ENCODE data around the gene CLC. TPM values are rescaled to one million over a fixed set of nuclear protein-coding genes. Genes with fewer than 3 reads are reported as not detected.

CLC gene
- total RNA-seq, 2 experiments from 2014 or later: not detected

DNA sequence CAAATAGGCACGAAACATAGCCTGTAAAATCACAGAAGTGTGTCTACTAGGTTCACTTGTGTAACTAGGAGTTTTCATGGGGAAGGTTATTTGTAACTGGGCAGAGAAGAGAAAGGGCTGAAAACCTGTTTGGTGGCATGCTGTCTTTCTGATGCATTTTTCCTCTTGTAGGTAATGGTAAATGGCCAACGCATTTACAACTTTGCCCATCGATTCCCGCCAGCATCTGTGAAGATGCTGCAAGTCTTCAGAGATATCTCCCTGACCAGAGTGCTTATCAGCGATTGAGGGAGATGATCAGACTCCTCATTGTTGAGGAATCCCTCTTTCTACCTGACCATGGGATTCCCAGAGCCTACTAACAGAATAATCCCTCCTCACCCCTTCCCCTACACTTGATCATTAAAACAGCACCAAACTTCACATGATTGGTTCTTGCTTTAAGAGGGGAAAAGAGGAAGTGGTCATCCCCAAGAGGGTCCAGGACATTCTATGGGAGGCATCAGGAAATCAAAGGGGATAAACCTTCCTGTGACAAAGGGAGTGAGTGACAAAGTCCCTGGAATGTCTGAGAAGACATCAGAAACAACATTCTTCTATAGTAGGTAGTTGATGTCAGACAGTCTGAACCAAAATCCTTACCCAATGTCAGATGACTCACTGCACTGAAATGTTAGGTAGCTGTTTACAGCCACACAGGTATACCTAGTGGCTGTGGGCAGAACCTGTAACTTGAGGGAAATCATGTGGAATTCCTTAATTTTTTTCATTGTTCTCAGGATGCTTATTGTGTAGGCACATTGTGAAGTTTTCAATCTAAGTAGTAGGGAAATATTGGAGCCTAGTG is 28.6 kb downstream of the CLC start:
- Histone ChIP-seq H3K27me3 (ENCODE audit: control insufficient read depth in 1 of 2, insufficient read depth in 2 of 2, low read length in 2 of 2) (no peaks in the 10 kb centered on the region), H3K27ac (ENCODE audit: low read depth in 1 of 2, low read length in 2 of 2) (no peak overlapping the region), H3K9me3 (ENCODE audit: control insufficient read depth in 1 of 2, insufficient read depth in 1 of 2, low read length in 2 of 2) (no peaks in the 10 kb centered on the region), H3K36me3 (ENCODE audit: insufficient read depth, low read length) (no peaks in the 10 kb centered on the region), H3K4me3 (ENCODE audit: low read length) (no peak overlapping the region), H3K4me1 (ENCODE audit: insufficient read depth, low read length) (peaks cover 19% of the 10 kb centered on the region)
- H3K4me3 Mint-ChIP-seq: no peak overlapping the region
- intact Hi-C loops (cut with DNase I, micrococcal nuclease): no loop called here
- no peak for ATAC-seq (ENCODE audit: poor library complexity)
- no peak for DNase-seq
- ChIA-PET POLR2A (no interaction called here), CTCF (no interaction called here)
- H3K27ac Mint-ChIP-seq: no peak overlapping the region
- TF ChIP-seq CTCF (IDR thresholded peaks at IDR 0.05): no peak
- peaks cover 34% of the 10 kb centered on the region for H3K4me1 Mint-ChIP-seq (ENCODE audit: low read depth)
- no peaks in the 10 kb centered on the region for H3K36me3 Mint-ChIP-seq (ENCODE audit: low read depth)
- H3K27me3 Mint-ChIP-seq: peaks cover 3% of the 10 kb centered on the region
- no peaks in the 10 kb centered on the region for H3K9me3 Mint-ChIP-seq

GRCh38 chr19:39708594-39708993 is 29.2 kb downstream of the CLC start:
- Mint-ChIP-seq H3K36me3 (ENCODE audit: low read depth) (no peaks in the 10 kb centered on the region), H3K27me3 (peaks cover 3% of the 10 kb centered on the region), H3K4me3 (no peak overlapping the region), H3K27ac (no peak overlapping the region), H3K4me1 (ENCODE audit: low read depth) (peaks cover 37% of the 10 kb centered on the region), H3K9me3 (no peaks in the 10 kb centered on the region)
- H3K9me3 ChIP-seq (ENCODE audit: control insufficient read depth in 1 of 2, insufficient read depth in 1 of 2, low read length in 2 of 2): no peaks in the 10 kb centered on the region
- ChIA-PET POLR2A (no interaction called here), CTCF (no interaction called here)
- DNase-seq (no peak), ATAC-seq (ENCODE audit: poor library complexity) (no peak)
- no peaks in the 10 kb centered on the region for H3K36me3 ChIP-seq (ENCODE audit: insufficient read depth, low read length)
- no peak overlapping the region for H3K4me3 ChIP-seq (ENCODE audit: low read length)
- peaks cover 19% of the 10 kb centered on the region for H3K4me1 ChIP-seq (ENCODE audit: insufficient read depth, low read length)
- no peak for TF ChIP-seq CTCF (IDR thresholded peaks at IDR 0.05)
- H3K27ac ChIP-seq (ENCODE audit: low read depth in 1 of 2, low read length in 2 of 2): no peak overlapping the region
- intact Hi-C loops (cut with DNase I, micrococcal nuclease): no loop called here
- no peaks in the 10 kb centered on the region for H3K27me3 ChIP-seq (ENCODE audit: control insufficient read depth in 1 of 2, insufficient read depth in 2 of 2, low read length in 2 of 2)

- Histone ChIP-seq H3K27ac (ENCODE audit: low read depth in 1 of 2, low read length in 2 of 2) (no peak overlapping the region), H3K4me1 (ENCODE audit: insufficient read depth, low read length) (peaks cover 19% of the 10 kb centered on the region), H3K4me3 (ENCODE audit: low read length) (no peak overlapping the region), H3K9me3 (ENCODE audit: control insufficient read depth in 1 of 2, insufficient read depth in 1 of 2, low read length in 2 of 2) (no peaks in the 10 kb centered on the region), H3K36me3 (ENCODE audit: insufficient read depth, low read length) (no peaks in the 10 kb centered on the region), H3K27me3 (ENCODE audit: control insufficient read depth in 1 of 2, insufficient read depth in 2 of 2, low read length in 2 of 2) (peaks cover 0 to 3% of the 10 kb centered on the region in 2 experiments)
- H3K9me3 Mint-ChIP-seq: no peaks in the 10 kb centered on the region
- DNase-seq (peak in 8 of 14 experiments; percentile 2 to 65 (median 14)), ATAC-seq (ENCODE audit: poor library complexity) (peak; percentile 56)
- no peak overlapping the region for H3K4me3 Mint-ChIP-seq
- intact Hi-C loops (cut with DNase I, micrococcal nuclease): no loop called here
- H3K27ac Mint-ChIP-seq: peak overlapping the region; percentile 74
- H3K27me3 Mint-ChIP-seq: peaks cover 11% of the 10 kb centered on the region
- CTCF ChIA-PET: no interaction called here
- H3K4me1 Mint-ChIP-seq (ENCODE audit: low read depth): peaks cover 30% of the 10 kb centered on the region
- POLR2A ChIA-PET: no interaction called here
- no peak for TF ChIP-seq CTCF (IDR thresholded peaks at IDR 0.05)
- H3K36me3 Mint-ChIP-seq (ENCODE audit: low read depth): no peaks in the 10 kb centered on the region
Observed at GRCh38 chr19:39705578-39706188, 32.1 kb downstream of the CLC start.
